GM18505 (cell line): Measurements from ENCODE around the gene ITGBL1.
A peak's percentile ranks its signal among the peaks of the same experiment; 100 is the strongest.
"Not testable (repeated sequence)": the region's sequence is repeated elsewhere in the genome, so short reads cannot be mapped to it uniquely, and the experiment has no call there.

Source experiments
- ATAC-seq: cut with Tn5 transposase; IDR thresholded peaks from one replicate; pipeline ENCODE4 v1.9.1; 2021; ENCODE audit not compliant: unreplicated experiment
- POLR2A ChIP-seq: IDR thresholded peaks from 4 replicates; pipeline ENCODE4 v1.6.1; 2011; ENCODE audit warnings: borderline replicate concordance; ENCODE audit not compliant: insufficient read depth, insufficient read length; ENCODE audit errors: extremely low read depth

The ITGBL1 gene

DNA sequence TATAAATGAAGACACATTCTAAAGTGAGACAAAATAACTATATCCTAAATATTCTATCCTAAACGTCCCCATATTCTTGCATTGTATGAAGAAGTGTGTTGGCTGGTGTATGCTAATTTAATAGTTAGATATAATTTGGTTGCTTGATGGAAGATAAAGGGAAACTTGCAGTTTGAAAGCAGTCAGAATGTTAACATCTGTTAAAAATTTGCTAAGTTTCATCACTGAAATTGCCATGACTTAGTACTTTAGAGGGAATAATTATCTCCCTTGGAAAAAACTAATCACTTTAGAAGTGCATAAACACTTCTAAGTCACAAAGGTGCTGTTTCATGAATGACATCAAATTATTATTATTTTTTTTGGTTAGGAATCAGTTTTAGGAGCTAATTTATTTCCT lies 61.6 kb downstream of the ITGBL1 start:
- no peak for ATAC-seq
- TF ChIP-seq POLR2A, result no peak

DNA sequence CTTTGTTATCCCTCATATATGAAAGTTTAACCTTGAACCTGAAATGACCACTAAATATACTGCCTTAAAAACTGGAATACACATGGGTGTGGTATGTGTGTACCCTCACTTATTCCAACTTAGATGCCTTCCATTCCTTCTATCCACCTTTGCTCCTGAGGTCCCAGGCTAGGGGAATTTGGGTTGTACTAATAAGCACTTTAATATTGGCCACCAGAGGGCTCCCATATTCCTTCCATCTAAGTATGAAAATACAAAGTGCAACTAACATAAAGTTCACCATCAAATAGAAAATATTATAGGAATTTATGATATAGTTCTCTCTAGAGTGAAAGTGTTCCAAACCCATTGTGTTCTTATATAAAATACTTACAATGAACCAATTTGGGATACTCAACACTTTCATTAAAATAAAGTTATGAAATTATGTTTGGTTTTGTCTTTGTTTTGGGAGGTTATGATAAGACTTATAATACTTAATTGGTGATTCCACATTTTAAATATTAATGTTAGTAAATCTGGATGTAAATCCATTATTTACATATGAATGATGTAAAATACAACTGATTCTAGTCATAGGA lies 62.3 kb downstream of the ITGBL1 start:
- no peak for ATAC-seq
- TF ChIP-seq POLR2A, result no peak

DNA sequence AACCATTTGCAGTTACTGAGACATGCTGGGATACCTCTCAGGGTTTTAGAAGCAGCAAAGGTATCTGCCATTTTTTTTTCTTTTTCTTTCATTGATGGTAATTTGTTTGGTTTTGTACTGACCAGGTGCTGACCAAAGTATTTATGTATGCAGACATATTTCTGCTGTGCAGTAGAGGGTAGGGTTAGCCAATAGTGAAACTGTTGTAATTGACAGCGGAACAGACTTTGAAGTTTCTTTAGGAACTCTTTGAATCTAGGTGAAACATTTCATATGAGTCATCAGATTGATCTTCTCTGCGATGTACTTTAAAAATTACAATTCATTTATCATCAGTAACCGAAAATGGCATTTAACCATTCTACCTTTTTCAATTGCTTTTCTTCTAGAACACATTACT lies 63.0 kb downstream of the ITGBL1 start:
- ATAC-seq, result no peak
- TF ChIP-seq POLR2A, result no peak

DNA sequence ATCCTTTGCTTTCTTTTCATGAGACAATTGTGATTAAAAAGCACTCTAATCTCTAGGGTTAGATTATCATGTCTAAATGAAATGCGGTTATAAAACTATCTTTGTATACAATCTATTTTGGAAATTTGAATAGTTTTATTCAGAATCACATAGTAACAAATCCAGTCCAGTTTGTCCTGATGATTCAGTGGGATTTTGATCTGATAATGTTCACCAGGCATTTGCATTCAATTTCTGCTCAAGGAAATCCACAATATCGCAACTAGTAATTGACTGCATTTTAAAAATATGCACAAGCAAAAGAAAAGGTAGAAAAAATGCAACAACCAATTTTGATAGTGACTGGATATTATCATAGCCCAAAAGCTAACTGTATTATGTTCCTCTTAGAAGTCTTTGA lies 63.8 kb downstream of the ITGBL1 start:
- no peak for ATAC-seq
- no peak for TF ChIP-seq POLR2A

DNA sequence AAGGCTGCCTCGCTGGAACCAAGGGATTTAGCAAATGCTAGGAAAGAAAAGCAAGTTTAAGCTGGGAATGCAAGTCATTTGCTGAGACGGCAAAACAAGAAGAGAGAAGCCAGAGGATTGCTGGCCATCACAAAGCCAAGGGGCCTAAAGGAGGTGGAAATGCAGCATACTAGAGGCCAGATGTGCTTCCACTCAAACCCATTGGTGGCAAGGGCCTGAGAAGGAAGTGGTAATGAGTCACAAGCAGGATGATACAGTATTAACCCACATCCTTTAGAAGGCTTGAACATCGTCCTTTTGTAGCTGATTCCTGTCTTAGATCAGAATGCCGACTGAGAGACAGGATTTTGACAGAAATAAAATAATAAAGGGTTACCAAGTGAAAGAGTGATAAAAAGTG lies 68.2 kb downstream of the ITGBL1 start:
- TF ChIP-seq POLR2A, result no peak
- ATAC-seq, result peak; percentile 66

DNA sequence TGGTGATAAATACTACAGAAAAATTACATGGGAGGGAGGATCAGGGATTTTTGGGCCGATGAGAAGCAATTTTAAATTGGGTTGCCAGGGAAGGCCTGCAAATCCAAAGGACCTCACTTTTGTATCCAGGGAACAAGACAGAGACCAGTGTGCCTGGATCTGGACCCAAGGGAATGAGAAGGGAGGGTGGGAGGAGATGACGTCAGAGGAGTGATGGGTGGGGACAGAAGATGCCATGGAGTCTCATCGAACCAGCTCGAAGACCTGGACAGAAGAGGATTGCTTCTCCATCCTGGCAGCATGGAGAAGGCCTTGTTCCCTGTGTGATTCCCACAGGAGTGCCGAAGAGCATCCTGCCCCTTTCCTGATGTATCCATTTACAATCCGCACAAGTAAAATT lies 68.9 kb downstream of the ITGBL1 start:
- TF ChIP-seq POLR2A, result no peak
- ATAC-seq, result no peak

DNA sequence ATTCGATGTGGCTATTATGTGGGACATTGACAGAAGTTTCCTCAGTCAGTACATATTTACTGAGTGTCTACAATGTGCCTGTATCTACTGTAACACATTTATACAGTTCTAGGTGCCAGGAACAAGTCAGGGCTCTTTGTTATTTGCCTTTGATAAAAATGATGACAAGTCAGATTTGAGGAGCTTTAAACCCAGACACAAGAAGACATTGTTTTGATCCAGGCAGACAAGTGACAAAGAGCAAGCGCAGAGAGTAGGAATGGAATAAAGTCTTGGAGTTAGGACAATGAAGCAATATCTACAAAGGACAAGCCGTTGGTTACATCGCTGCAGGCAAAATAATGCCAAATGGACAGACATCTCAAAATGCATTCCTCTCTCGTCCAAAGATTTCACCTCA lies 70.1 kb downstream of the ITGBL1 start:
- no peak for TF ChIP-seq POLR2A

DNA sequence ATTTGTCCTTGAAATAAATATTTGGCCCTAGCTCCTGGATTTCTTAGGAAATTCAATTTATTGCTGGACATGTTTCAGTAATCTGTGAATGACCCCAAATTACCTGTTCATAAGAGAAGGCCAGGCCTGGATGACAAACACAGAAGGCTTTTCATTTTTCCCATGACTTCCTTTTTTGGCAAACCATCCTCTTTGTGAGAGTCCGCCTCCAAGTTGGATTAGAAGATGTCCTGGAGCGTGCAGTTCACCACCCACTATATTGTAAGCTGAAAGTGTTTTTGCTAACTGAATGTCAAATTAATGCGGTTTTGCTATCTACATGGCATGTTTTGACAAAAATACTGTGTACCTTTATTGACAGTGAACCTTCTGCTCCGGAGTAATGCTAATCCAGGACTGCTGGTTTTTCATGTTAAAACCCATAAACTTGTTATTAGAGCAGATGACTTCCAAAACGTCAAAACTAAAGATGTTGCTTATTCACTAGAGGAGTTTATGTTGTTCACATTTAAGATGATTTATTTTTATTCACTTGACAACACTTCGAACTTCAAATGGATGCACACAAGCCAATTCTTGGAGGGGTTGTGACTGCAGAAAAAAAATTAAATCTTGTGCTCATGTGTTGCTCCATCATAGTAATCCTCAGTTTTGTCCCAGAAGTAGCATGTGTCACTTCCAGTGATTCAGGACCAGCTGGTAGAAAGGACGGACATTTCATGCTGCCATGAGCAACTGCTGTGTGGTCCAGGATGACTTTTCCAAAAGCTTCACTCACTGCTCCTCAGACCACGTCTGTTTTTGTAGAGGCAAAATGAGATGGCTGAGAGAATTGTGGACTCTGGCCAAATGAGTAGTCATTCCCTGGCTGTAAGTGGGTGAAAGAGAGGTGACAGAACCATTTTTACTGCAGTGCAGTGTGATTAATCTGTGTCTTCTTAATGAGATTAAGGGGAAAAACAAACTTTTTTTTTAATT lies 71.0 kb downstream of the ITGBL1 start:
- TF ChIP-seq POLR2A, result no peak
- no peak for ATAC-seq

More for the DNA sequence above, 70.1 kb downstream of the ITGBL1 start:
- ATAC-seq, result no peak

DNA sequence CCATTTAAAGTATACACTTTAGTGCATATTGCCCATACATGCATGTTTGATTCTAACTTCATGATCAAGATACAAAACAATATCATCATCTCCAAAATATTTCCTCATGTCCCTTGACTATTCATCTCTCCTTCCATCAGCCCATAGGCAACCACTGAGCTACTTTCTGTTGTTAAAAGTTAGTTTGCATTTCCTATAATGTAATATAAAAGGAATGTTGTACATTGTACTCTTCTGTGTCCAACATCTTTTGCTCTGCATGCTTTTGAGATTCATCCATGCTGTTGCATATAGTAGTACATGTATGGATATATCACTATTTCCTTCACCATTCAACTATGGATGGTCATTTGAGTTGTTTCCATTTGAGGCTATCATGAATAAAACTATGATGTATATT lies 74.7 kb downstream of the ITGBL1 start:
- TF ChIP-seq POLR2A, result no peak
- no peak for ATAC-seq

DNA sequence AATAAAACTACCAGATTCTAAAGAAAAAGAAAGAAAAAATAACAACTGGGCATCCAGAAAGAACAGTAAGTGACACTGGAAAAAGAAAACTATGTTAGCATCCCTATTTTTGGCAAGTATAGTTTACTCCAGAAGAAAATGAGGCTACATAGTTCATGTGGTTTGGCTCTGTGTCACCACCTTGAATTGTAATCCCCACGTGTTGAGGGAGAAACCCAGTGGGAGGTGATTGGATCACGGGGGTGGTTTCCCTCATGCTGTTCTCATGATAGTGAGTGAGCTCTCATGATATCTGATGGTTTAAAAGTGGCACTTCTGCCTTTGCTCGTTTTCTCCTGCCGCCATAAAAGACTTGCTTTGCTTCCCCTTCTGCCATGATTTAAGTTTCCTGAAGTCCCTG lies 76.9 kb downstream of the ITGBL1 start:
- TF ChIP-seq POLR2A, result no peak
- ATAC-seq, result peak; percentile 64

DNA sequence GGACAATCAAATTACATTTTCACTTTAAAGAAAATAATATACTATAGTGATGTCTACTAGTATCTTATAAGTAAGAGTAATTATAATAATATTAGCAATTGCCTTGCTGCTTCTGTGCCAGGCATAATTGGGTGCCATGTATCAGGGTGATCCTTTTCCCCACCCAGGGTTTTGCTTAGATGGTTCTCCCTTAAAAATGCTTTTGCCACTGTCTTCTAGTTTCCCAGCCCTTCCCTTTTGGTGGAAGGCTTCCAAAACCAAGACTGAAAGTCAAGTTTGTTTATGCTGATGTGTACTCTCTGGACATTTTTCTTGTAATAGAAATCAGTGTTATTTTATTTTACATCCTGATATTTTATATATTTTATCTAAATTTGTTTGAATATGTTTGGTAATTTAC lies 77.8 kb downstream of the ITGBL1 start:
- TF ChIP-seq POLR2A, result no peak

DNA sequence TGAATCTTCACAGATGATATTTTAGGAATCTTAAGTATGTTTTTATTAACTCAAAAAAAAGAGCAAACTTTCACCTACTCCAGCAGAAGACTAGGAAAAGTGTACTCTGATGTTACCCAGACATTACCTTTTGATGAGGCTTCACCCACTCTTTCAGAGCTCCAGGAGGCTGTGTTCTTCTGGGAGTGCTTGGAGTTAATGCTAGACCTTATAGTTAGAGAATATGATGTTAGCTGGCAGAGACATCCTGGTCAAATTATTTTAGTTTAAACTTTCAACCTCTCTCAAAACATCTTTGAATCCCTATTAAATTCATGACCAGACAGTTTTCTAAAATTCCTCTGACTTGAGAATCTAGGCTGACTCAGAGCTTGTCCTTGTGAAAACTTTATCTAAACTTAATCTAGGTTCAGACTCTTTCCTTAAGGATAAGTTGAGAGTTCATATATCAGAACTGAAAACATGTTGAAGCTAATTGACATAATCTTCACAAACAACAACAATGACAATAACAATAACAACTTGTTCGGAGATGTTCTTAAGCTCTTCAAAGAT lies 82.8 kb downstream of the ITGBL1 start:
- ATAC-seq, result no peak
- no peak for TF ChIP-seq POLR2A

More for the DNA sequence above, 77.8 kb downstream of the ITGBL1 start:
- ATAC-seq, result no peak

DNA sequence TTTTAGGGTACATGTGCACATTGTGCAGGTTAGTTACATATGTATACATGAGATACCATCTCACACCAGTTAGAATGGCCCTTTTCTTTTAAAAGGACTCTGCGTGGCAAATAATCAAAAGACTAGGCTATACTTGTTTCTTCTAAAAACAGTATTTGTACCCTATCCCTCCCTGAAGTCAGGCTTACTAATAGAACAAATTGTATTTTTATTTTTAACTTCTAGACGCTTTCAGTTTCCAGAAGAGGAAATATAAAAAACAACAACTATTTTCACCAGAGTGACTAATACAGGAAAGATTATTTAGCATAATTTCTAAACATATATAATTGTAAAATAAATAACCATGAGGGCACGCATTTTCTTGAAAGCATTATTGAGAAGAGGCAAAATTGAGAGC lies 83.6 kb downstream of the ITGBL1 start:
- TF ChIP-seq POLR2A, result no peak
- ATAC-seq, result no peak

DNA sequence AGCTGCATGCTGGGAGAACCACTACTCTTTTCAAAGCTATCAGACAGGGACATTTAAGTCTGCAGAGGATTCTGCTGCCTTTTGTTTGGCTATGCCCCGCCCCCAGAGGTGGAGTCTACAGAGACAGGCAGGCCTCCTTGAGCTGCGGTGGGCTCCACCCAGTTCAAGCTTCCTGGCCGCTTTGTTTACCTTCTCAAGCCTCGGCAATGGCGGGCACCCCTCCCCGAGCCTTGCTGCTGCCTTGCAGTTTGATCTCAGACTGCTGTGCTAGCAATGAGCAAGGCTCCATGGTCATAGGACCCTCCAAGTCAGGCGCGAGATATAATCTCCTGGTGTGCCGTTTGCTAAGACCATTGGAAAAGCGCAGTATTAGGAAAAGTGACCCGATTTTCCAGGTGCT lies 92.1 kb downstream of the ITGBL1 start:
- ATAC-seq, result not testable (repeated sequence)

DNA sequence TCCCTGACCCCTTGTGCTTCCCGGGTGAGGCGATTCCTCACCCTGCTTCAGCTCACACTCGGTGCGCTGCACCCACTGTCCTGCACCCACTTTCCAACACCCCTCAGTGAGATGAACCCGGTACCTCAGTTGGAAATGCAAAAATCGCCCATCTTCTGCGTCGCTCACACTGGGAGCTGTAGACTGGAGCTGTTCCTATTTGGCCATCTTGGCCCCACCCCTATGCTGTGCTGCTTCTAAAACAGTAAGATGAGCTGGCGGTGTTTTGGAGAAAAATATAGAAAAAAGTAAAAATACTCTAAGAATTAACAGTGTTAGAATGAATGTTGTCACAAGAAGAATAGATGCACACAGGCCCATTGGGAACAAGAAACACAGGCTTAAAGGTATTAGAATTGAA lies 92.5 kb downstream of the ITGBL1 start:
- TF ChIP-seq POLR2A, result no peak
- no peak for ATAC-seq

DNA sequence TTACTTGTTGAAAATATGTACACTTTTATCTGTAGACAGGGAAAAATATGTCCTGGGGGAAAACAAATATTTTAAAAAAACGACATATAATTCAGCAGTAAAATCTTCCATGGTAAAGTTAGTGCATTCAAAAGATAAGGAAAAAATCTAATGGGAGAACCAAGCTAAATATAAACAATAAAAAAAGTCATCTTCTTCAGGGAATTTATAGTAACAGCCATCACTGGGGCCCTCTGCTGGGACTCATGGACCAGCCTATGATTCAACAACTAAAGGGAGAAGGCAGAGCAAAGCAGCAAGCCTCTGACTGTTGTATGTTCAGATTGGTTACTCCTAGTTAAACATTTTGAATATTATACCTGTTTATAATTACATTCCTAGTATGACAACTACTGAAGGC lies 93.0 kb downstream of the ITGBL1 start:
- no peak for TF ChIP-seq POLR2A
- no peak for ATAC-seq
